Adipose tissue (tissue), 3 donors: ENCODE data around the gene KRT24. TPM values are rescaled to one million over a fixed set of nuclear protein-coding genes. Genes with fewer than 3 reads are reported as not detected.

ENCODE experiments used
- H3K27ac ChIP-seq: one replicate; pipeline ENCODE4 v1.5.1; 2013; ENCODE audit warnings: low read depth, low read length
- WGBS, 3 donors: extraction: QIAGEN DNeasy Blood & Tissue Kit; methylation state at CpG; one replicate each; pipeline ENCODE4 v1.1.7; 2013; 5-methylcytosine and 5-hydroxymethylcytosine counted together
- polyA plus RNA-seq, 3 donors: library from polyadenylated mRNA; stranded (reverse); fragments of 200-250 nt; gene quantifications; one replicate each; pipeline ENCODE4 v1.2.3, GENCODE V29; 2013
- donor health status: healthy with polysubstance abuse.
- donor health status: Bipolar disorder and iron deficiency.
- donor health status: healthy.

Gene KRT24
- polyA plus RNA-seq, 3 donors = 0.03 to 0.79 (median 0.22) TPM

- peak overlapping the region; percentile 36 for H3K27ac ChIP-seq
- 1 to 4% (median 3%) methylated on average over 28 of the region's 28 CpGs for WGBS, 3 donors
These were observed 55.1 kb downstream of the KRT24 start for GRCh38 chr17:40648384-40648968.

Other genes starting within 250 kb of the KRT24 start
- under 1 TPM in 2 of 3 donors, not detected in 1; 0.01 to 0.19 TPM for gene TNS4, start 202.1 kb downstream of the KRT24 start, polyA plus RNA-seq
- 1 to 10 TPM in 2 of 3 donors, under 1 TPM in 1; 0.56 to 2.8 (median 1.7) TPM for gene CCR7, start 138.3 kb downstream of the KRT24 start, polyA plus RNA-seq
- 10 to 100 TPM; 34.8 to 98.0 (median 68.4) TPM for gene SMARCE1, start 55.9 kb downstream of the KRT24 start, polyA plus RNA-seq
- gene KRT222, start 38.6 kb downstream of the KRT24 start, polyA plus RNA-seq = 10 to 100 TPM in 1 of 3 donors, under 1 TPM in 2; 0.77 to 15.9 (median 0.98) TPM
- not detected for gene KRT25, start 51.6 kb upstream of the KRT24 start, polyA plus RNA-seq
- not detected for gene KRT26, start 68.4 kb upstream of the KRT24 start, polyA plus RNA-seq
- gene KRT27, start 78.8 kb upstream of the KRT24 start, polyA plus RNA-seq = 1 to 10 TPM in 1 of 3 donors, under 1 TPM in 1, not detected in 1; 0.15 to 2.9 TPM
- gene KRT28, start 96.2 kb upstream of the KRT24 start, polyA plus RNA-seq = not detected
- 10 to 100 TPM; 18.1 to 46.3 (median 35.0) TPM for gene KRT10, start 118.9 kb upstream of the KRT24 start, polyA plus RNA-seq
- gene KRT12, start 163.5 kb upstream of the KRT24 start, polyA plus RNA-seq = not detected
- 1 to 10 TPM in 1 of 3 donors, under 1 TPM in 2; 0.03 to 6.9 (median 0.22) TPM for gene KRT20, start 181.5 kb upstream of the KRT24 start, polyA plus RNA-seq
- gene KRT23, start 233.9 kb upstream of the KRT24 start, polyA plus RNA-seq = 1 to 10 TPM in 1 of 3 donors, under 1 TPM in 2; 0.61 to 1.8 (median 0.89) TPM